Measurements from ENCODE around the gene ZNF416.

The ZNF416 gene

GRCh38 chr19:57606931-57607330 is 28.2 kb upstream of the ZNF416 start:
- H3K9ac ChIP-seq (ENCODE audit: low read depth, low read length, poor library complexity, severe bottlenecking): no peak overlapping the region
- peaks cover 42% of the 10 kb centered on the region for H3K9me3 ChIP-seq (ENCODE audit: insufficient read depth, low read depth, low read length)
- H3K9me2 ChIP-seq (replicated peaks; ENCODE audit: low read depth, low read length): no peaks in the 10 kb centered on the region
- TF ChIP-seq EZH2phosphoT487 (IDR thresholded peaks at IDR 0.05; ENCODE audit: borderline replicate concordance) (no peak), CTCF (conservative IDR thresholded peaks at IDR 0.05; ENCODE audit: low read length) (no peak)
- H3K79me2 ChIP-seq (ENCODE audit: insufficient read depth, low read length): no peaks in the 10 kb centered on the region
- peaks cover 30% of the 10 kb centered on the region for H3K36me3 ChIP-seq (ENCODE audit: insufficient read depth, low read length)
- H3K4me1 ChIP-seq (ENCODE audit: insufficient read depth, low read length, poor library complexity, severe bottlenecking): no peaks in the 10 kb centered on the region
- H3K4me2 ChIP-seq (ENCODE audit: low read depth, low read length, poor library complexity, severe bottlenecking): no peak overlapping the region
- H4K20me1 ChIP-seq (ENCODE audit: insufficient read depth, low read length, poor library complexity, severe bottlenecking): no peaks in the 10 kb centered on the region
- H3K27me3 ChIP-seq (ENCODE audit: insufficient read depth, low read length, poor library complexity, severe bottlenecking): no peaks in the 10 kb centered on the region
- no peak overlapping the region for H3K4me3 ChIP-seq (ENCODE audit: low read length, poor library complexity, severe bottlenecking)
- H2AFZ ChIP-seq (ENCODE audit: low read length): no peak overlapping the region
- H3F3A ChIP-seq (ENCODE audit: low read depth): no peaks in the 10 kb centered on the region

GRCh38 chr19:57599761-57600383 is 21.2 kb upstream of the ZNF416 start, which contains the start of gene ZNF530:
TSS of gene ZNF530 (plus strand) at chr19:57599885. CDS start at chr19:57604346, 4,461 bp downstream.
- Histone ChIP-seq H3K9me3 (ENCODE audit: insufficient read depth, low read depth, low read length) (peaks cover 10% of the 10 kb centered on the region; the same call in 1 of the 2 replicates), H3F3A (ENCODE audit: low read depth) (no peaks in the 10 kb centered on the region), H3K36me3 (ENCODE audit: insufficient read depth, low read length) (peaks cover 8% of the 10 kb centered on the region; the same call in 1 of the 2 replicates), H3K79me2 (ENCODE audit: insufficient read depth, low read length) (peaks cover 20% of the 10 kb centered on the region), H4K20me1 (ENCODE audit: insufficient read depth, low read length, poor library complexity, severe bottlenecking) (no peaks in the 10 kb centered on the region), H3K4me3 (ENCODE audit: low read length, poor library complexity, severe bottlenecking) (peak within 1 kb of the TSS; percentile 88), H3K9me2 (replicated peaks; ENCODE audit: low read depth, low read length) (no peaks in the 10 kb centered on the region), H2AFZ (ENCODE audit: low read length) (peak within 1 kb of the TSS; percentile 93), H3K4me2 (ENCODE audit: low read depth, low read length, poor library complexity, severe bottlenecking) (peak within 1 kb of the TSS; percentile 96), H3K9ac (ENCODE audit: low read depth, low read length, poor library complexity, severe bottlenecking) (peak within 1 kb of the TSS; percentile 84), H3K4me1 (ENCODE audit: insufficient read depth, low read length, poor library complexity, severe bottlenecking) (peaks cover 17% of the 10 kb centered on the region), H3K27me3 (ENCODE audit: insufficient read depth, low read length, poor library complexity, severe bottlenecking) (peaks cover 9% of the 10 kb centered on the region)
- TF ChIP-seq EZH2phosphoT487 (IDR thresholded peaks at IDR 0.05; ENCODE audit: borderline replicate concordance) (no peak), CTCF (conservative IDR thresholded peaks at IDR 0.05; ENCODE audit: low read length) (no peak)

- peak overlapping the region; percentile 88 for H3K4me3 ChIP-seq (ENCODE audit: low read length, poor library complexity, severe bottlenecking)
- H3K9ac ChIP-seq (ENCODE audit: low read depth, low read length, poor library complexity, severe bottlenecking): no peak overlapping the region
These were observed 20.7 kb upstream of the ZNF416 start for GRCh38 chr19:57599377-57599760.

More at GRCh38 chr19:57599377-57599760, 20.7 kb upstream of the ZNF416 start:
- Histone ChIP-seq H3K79me2 (ENCODE audit: insufficient read depth, low read length) (peaks cover 20% of the 10 kb centered on the region), H3K27me3 (ENCODE audit: insufficient read depth, low read length, poor library complexity, severe bottlenecking) (peaks cover 9% of the 10 kb centered on the region), H3K4me1 (ENCODE audit: insufficient read depth, low read length, poor library complexity, severe bottlenecking) (peaks cover 17% of the 10 kb centered on the region), H2AFZ (ENCODE audit: low read length) (peak overlapping the region; percentile 93), H4K20me1 (ENCODE audit: insufficient read depth, low read length, poor library complexity, severe bottlenecking) (no peaks in the 10 kb centered on the region), H3K4me2 (ENCODE audit: low read depth, low read length, poor library complexity, severe bottlenecking) (peak overlapping the region; percentile 96), H3K9me3 (ENCODE audit: insufficient read depth, low read depth, low read length) (peaks cover 5% of the 10 kb centered on the region; the same call in 1 of the 2 replicates), H3F3A (ENCODE audit: low read depth) (no peaks in the 10 kb centered on the region), H3K36me3 (ENCODE audit: insufficient read depth, low read length) (peaks cover 3% of the 10 kb centered on the region; the same call in 1 of the 2 replicates), H3K9me2 (replicated peaks; ENCODE audit: low read depth, low read length) (no peaks in the 10 kb centered on the region)
- TF ChIP-seq EZH2phosphoT487 (IDR thresholded peaks at IDR 0.05; ENCODE audit: borderline replicate concordance) (no peak), CTCF (conservative IDR thresholded peaks at IDR 0.05; ENCODE audit: low read length) (no peak)
